Middle frontal gyrus (tissue), 1 donor: Measurements from ENCODE around the gene KCNQ1.

Experiments used
- DNase-seq: peaks from one replicate; pipeline ENCODE4 v3.0.0-alpha.2; 2015; ENCODE audit warnings: low spot score; ENCODE audit errors: extremely low spot score

KCNQ1 gene

DNA sequence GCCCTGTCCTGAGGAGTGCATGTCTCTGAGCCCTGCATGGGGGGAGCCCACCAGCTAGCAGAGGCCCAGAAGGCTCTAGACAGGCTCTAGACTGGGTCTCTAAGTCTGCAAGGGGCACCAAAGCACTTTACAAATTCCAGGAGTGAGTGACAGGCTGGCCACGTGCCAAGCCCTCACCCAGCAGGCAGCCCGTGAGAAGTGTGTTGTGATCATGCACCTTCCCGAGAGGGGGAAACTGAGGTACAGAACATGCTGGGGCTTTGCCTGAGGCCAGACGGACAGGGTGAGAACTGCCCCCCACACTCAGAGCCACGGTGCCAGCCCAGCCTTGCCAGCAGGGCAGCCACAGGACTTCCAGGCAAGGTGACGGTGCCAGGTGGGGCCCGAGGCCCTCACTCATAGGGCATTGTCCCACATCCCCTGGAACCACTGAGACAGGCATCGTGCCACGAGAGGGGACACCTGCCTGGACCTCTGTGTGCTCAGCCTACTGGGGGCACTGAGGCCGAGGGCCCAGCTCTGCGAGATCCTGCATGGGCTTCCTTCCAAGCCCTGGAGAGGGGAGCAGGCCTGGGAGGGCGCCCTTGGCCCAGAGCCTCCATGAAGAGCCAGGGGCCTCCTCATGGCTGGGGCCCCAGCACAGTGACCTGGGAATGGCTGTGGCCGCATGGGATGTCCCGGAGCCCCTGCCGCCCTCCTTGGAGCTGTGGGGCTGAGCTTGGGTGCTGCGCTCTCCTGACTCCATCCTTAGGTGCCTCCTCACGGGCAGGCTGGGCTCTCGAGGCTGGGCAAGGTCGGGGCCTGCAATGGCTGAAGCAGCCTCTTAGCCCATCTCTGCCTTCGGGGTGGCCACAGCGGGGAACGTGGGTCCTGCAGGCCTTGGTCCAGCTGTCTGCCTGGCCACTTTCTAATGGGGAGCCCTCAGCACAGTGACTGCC lies 133.5 kb downstream of the KCNQ1 start:
- no peak for DNase-seq

DNA sequence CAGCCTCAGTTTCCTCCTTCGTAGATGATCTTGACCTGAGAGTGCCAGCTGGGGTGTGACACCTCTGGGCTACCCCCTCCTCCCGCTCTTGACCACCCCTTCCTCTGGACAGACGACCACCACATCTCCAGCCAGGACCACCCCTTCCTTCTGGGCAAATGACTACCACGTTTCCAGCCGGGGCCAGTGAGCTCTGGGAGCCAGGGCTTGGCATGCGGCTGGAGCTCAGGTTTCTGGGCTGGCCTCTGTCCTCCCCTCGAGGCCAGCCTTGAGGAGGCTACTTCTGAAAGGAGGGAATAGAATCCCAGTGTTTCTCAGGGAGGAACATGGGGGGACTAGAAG lies 134.1 kb downstream of the KCNQ1 start:
- no peak for DNase-seq

DNA sequence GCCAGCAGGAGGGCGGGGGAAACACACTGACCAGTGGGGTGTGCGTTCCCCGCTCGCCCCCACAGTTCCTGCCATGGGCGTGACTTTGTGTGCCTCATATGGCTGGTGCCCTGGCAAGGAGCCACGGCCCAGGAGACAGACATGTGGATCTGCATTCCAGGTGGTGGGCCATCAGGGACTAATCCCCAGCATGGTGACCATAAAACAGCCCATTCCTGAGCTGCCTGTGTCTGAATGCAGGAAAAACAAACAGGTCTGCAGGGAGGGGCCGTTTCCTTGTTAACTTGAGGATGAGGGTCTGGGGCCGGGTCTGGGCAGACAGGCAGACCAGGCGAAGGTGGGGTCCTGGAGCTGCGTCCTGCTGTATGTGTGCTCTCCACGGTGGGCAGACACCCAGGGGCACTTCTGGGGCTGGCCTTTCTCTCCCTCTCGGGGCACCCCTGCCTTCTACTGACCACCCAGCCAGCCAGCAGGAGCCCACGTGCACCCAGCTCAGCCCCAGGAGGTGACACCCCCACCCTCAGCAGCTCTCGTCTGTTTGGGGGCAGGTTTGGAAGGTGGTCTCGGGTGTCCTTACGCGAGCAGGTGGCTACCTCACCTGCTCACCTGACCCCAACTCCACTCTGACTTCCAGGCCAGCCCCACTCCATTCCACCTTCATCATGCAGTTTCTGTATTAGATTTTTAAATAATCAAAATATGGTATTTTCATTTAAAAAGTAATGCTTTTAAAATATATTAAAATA lies 134.7 kb downstream of the KCNQ1 start:
- DNase-seq = no peak

DNA sequence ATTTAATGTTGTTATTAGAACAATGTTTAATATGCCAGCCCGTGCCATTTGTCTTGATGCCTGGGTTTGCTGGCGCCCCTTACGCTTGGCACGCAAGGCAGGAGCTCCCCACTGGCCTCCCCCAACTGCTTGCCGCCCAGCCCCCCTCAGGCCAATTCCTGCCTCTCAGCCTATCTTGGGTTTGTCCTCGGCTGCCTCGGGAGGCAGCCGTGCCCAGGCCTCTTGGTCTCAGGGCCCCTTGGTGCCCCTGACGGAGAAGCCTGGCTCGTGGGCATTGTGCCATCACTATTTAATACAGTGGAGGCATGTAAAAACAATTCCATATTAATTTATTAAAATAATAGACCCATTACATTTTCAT lies 135.2 kb downstream of the KCNQ1 start:
- DNase-seq = no peak

DNA sequence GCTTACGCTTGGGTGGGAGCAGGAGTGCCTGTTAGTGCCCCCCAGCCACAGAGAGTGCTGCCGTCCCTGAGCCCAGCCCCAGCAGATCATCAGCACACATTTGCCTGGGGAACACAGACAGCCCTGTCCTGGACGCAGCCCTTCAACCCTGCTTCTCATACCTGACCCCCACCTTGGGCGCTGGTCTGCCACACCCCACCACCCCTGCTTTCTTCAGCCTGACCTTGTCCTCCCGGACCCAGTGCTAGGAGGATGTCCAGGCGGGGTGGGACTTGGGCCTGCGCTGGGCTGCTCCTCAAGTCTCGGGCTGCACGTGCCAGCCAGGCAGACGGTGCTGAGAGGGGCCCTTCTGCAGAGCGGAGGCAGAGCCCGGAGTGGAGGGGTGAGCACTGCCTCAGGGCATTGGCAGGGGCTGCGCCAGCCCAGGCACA lies 135.8 kb downstream of the KCNQ1 start:
- DNase-seq = no peak

DNA sequence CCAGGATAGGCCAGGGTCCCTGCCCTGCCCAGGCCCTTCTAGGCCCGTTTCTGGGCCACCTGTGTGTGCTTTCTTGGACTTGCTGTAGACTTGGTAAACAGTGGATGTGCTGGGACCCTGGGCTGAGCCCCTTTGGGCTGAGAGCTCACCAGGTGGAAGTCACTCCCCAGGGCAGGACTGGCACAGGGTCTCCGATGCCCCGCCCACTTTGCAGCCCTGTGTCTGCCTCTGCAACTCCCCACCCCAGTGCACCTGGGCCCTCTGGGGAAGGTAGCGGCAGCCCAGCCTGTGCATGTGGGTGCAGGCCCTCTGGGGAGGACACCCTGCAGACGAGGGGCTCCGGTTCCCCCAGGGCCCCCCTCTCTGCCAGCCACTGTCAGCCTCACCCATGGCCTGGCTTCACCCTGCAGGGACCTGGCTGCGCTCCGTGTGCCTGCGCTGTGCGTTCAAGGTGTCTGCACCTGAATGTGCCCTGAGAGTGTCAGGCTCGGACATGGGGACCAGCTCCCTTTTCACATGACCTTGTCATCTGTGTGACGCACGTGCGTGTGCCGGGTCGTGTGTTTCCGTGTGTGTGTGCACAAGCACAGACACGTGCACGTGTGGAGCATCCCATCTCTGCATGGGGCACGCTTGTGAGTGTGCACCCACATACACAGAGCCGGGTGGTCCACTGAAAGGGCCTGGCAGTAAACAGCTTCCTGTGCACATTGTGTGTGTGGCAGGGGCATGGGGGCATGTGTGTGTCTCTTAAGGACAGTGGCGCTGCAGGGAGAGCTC lies 136.5 kb downstream of the KCNQ1 start:
- DNase-seq = no peak

DNA sequence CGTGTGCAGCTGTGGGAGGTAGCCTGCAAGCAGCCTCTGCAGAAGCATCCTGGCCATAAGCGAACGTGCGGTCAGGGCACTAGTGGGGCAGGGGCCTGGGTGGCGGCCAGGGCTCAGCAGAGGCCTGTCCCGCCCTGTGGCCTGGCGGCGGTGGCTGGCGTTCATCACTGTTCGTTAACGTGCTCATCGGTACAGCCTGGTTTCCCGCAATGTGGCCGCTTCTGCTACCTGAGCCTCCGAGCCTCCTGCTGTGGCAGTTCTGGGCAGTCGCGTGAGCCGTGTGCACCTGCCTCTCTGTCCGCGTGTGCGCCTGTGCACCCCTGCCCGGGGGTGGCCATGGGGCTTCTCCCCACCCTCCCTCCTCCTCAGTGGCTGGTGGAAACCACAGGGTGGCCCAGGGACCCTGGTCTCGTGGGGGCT lies 137.1 kb downstream of the KCNQ1 start:
- DNase-seq = no peak

DNA sequence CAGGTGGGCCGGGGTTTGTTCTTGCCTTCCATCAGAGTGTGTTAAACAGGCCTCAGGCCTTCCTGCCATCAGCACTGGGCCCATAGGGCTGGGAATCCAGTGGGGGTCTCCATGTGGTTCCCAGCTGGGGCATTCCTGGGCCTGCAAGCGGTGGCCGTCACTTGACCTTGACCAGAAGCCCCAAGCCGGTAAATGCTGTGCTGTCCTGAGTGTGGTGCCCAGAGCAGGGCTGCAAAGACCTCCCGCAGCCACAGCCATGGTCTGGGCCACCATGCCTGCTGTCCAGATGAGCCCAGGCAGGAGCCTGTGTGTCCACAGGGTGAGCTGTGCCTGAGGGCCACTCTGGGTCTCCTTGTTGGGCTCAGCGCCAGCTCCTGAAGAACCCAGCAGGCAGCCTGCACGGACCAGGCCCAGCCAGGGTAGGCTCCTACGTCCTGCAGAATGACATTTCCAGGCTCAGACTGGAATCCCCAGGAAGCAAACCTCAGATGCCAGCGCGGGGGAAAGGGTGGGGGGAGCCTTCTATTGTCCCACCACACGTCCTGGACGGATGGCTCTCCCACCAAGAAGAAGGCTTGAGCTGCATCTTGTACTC lies 137.6 kb downstream of the KCNQ1 start:
- no peak for DNase-seq

DNA sequence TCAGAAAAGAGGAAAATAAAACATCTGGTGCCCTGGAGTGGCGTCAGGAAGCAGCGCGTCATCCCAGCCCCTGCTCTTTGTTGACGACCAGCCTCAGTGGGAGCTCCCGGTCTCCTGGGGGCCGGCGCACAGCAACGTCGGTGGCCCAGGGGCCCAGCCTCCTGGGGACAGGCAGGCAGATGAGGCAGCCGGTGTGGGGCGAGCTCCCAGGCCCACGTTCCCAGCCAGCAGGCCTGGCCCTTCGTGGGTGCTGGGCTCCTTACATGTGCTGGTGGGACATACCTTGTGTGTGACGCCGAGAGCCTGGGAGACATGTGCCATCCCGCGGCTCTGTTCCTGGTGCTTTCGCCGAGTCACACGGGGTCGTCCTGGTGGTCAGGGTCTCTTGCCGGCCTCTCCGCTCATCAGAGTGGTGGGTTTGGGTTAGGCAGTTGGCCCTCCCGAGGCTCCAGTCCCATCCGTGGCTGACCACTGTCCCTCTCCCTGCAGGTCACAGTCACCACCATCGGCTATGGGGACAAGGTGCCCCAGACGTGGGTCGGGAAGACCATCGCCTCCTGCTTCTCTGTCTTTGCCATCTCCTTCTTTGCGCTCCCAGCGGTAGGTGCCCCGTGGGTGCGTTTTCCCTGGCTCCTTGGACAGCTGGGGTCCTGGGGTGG lies 138.3 kb downstream of the KCNQ1 start:
- no peak for DNase-seq

DNA sequence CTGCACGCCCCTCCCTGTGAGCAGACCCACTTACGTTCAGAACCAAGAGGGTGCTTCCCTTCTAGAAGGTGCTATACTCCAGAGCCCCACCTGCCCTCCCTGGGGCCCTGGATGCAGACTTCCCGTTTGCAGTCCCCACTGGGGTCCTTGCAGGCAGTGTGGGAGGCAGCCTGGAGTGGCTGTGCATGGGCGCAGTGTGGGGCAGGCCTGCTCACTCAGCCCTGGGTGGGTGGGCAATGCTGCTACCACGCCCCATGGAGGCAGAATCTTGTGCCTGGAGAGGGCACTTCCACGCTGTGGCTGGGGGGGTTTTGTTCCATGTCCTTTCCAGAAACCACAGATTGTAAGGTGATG lies 138.8 kb downstream of the KCNQ1 start:
- no peak for DNase-seq

DNA sequence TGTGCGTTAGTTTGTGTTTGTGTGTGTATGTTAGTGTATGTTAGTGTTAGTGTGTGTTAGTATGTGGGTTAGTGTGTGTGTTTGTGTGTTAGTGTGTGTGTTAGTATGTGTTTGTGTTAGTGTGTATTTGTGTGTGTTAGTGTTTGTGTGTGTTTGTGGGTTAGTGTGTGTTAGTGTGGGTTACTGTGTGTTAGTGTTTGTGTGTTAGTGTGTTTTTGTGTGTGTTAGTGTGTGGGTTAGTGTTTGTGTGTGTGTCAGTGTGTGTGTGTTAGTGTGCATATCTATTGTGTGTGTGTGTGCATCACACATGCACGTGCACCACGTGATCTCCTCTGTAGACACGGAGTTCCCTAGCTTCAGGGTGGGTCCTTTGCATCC lies 139.6 kb downstream of the KCNQ1 start:
- no peak for DNase-seq

DNA sequence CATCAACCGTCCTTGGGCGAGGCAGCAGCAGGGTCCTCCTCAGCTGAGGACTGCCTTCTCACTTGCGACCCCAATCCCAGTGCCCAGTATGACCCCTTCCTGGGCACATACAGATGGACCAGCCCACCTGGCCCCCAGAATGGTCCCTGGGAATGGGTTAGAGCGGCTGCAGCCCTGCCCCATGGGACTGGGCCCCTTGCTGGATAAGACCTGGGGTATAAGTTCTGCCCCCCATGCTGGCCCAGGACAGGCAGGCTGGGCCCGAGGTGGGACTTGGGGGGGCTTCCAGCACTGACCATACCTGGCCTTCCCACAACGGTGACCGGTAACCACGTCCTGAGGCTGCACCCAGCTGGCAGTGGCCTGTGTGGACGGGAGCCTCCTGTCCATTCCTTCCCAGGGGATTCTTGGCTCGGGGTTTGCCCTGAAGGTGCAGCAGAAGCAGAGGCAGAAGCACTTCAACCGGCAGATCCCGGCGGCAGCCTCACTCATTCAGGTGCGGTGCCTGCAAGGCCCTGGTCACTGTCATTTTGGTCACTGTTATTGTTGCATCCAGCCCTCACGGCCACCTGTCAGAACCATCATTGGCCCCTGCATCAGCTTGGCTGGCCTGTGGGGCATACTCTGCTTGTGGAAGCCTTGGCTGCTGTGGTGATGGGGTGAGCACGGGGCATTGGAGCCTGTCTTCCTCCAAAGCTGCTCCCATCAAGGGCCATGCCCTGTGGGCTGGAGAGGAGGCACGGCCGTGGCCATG lies 140.2 kb downstream of the KCNQ1 start:
- no peak for DNase-seq

DNA sequence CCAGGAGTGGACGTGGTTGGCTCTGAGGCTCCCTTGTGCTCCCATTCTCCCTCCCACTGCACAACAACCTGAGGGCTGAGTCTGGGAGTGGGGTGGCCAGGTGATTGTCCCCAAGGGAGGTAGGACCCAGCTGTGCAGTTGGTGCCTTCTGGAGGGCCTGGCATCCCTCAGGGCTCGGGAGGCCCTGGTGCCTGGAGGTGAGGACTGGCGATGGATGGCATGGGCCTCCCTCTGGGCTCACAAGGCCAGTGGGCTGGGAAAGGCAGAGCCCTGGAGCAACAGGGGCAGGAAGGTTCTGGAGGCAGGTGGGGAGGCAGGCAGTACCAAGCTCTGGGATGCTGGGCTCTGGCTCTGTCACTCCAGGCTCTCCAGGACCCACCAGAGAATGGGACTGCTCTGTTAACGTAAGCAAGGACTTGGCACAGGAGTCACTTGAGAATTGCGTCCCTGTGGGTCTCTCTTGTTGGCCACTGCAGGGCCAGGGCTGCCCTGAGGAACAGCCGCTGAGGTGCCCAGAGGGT lies 140.8 kb downstream of the KCNQ1 start:
- DNase-seq = no peak

DNA sequence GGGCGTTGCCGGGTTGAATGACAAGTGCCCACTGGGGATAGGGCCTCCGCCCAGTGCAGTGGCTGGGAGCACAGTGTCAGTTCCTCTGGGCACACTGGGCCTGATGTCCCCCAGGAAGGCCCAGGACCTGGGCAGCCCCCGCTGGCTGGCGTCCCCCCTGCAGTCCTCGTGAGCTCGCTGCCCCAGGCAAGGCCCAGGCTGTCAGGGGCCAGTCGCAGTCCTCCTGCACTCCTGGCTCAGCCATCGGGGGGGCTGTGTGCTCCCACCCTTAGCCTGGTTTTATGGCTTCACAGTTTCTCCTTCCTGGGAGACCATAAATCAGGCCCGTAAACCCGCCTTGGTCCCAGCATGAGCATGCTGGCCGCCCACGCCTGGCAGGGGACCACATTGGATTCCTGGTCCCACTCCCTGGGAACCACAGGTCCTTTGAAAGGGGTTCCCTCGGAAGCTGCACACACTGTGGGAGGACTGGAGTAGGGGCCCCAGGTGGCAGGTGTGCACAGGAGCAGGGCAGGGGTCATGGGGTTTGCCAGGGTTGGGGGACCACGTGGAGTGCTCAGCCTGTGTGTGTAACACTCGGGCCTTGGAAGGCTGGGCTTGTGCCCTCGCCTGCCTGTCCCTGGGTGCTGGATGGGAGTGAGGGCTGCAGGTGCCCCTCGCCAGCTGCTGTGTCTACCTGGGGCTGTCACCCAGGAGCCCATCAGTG lies 141.4 kb downstream of the KCNQ1 start:
- DNase-seq = no peak

DNA sequence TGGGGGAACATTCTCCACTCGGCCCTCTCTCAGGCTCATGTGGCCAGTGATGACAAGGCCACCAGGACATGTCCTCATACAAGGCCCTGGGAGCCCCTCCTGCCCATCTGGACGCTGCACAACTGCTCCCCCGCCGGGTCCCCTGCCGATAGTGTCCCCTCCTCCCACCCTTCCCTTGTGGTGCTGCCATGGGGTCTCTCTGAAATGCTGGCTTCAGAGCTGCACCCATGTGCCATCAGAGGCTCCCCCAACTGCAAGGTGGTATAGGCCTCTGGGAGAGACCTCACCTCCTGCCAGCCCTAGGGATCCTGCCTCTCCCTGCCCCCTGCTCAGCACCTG lies 142.0 kb downstream of the KCNQ1 start:
- no peak for DNase-seq

DNA sequence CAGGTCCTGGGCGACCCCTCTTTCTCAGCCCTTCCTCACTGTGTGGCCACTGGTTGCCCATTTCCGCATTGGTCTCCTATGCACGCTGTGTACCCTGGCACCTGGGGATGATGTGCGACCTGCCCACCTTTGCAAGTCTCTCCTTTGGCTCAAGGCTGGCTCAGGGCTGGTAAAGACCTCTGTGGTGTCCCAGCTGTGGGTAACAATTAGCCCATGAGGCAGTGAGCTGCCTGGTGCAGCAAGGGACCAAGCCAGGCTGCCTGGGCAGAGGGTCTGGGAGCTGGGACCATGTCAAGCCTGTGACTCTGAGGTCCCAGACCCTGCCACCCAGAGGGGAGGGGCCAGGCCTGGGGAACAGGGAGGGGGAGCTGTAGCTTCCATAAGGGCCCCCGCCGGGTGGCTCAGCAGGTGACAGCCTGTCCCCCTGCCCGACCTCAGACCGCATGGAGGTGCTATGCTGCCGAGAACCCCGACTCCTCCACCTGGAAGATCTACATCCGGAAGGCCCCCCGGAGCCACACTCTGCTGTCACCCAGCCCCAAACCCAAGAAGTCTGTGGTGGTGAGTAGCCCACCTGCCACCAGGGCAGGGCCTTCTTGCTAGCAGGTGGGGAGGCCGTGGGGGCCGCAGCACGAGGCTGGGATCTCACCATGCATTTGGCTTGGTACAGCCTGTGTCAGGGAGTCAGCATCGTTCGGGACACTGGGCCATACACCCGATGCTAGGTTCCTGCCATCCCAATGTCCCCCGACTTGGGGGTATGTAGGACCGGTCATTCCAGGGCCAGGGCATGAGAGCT lies 142.5 kb downstream of the KCNQ1 start:
- DNase-seq = no peak

DNA sequence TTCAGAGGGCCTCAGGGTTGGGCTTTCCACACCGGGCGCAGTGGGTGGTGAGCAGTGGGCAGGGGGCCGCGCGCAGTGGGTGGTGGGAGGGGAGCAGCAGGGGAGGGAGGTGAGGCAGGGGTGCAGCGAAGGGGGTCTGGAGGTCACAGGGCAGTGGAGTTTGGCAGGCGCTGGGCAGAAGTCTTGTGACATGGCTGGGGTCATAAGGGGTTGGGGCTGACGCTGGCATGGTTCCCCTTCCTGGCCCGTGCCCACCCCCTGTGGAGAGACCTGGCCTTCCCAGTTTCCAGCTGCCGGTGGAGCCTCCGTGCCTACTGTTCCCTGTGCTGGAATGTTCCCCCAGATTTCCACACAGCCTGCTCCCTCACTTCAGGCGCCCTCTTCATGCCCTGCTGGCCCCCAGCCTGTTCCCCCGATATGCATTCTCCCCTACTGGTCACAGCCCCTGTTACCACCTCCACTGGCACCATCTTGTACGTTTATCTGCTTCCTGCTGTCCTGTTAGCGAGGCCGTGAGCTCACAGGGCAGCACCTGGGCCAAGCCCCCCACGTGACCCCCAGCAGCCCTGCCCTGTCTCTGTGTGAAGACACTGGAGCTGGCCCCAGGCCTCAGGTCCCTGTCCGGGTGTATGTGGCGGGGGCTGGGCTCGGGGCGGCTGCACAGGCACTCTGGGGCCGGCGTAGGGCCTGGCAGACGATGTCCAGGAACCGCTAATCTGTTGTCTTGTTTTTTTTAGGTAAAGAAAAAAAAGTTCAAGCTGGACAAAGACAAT lies 143.4 kb downstream of the KCNQ1 start:
- no peak for DNase-seq
